ENCODE measurements around the gene MEGF11.

- TF ChIP-seq, protein P1, sequence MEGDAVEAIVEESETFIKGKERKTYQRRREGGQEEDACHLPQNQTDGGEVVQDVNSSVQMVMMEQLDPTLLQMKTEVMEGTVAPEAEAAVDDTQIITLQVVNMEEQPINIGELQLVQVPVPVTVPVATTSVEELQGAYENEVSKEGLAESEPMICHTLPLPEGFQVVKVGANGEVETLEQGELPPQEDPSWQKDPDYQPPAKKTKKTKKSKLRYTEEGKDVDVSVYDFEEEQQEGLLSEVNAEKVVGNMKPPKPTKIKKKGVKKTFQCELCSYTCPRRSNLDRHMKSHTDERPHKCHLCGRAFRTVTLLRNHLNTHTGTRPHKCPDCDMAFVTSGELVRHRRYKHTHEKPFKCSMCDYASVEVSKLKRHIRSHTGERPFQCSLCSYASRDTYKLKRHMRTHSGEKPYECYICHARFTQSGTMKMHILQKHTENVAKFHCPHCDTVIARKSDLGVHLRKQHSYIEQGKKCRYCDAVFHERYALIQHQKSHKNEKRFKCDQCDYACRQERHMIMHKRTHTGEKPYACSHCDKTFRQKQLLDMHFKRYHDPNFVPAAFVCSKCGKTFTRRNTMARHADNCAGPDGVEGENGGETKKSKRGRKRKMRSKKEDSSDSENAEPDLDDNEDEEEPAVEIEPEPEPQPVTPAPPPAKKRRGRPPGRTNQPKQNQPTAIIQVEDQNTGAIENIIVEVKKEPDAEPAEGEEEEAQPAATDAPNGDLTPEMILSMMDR (IDR thresholded peaks at IDR 0.05; ENCODE audit: insufficient read depth, low read length) = no peak
- TF ChIP-seq POLR2AphosphoS5 (IDR thresholded peaks at IDR 0.05; ENCODE audit: low read depth) = no peak
- no peak for TF ChIP-seq GABPA (IDR thresholded peaks at IDR 0.05; ENCODE audit: low read depth)
- TF ChIP-seq, protein P2, sequence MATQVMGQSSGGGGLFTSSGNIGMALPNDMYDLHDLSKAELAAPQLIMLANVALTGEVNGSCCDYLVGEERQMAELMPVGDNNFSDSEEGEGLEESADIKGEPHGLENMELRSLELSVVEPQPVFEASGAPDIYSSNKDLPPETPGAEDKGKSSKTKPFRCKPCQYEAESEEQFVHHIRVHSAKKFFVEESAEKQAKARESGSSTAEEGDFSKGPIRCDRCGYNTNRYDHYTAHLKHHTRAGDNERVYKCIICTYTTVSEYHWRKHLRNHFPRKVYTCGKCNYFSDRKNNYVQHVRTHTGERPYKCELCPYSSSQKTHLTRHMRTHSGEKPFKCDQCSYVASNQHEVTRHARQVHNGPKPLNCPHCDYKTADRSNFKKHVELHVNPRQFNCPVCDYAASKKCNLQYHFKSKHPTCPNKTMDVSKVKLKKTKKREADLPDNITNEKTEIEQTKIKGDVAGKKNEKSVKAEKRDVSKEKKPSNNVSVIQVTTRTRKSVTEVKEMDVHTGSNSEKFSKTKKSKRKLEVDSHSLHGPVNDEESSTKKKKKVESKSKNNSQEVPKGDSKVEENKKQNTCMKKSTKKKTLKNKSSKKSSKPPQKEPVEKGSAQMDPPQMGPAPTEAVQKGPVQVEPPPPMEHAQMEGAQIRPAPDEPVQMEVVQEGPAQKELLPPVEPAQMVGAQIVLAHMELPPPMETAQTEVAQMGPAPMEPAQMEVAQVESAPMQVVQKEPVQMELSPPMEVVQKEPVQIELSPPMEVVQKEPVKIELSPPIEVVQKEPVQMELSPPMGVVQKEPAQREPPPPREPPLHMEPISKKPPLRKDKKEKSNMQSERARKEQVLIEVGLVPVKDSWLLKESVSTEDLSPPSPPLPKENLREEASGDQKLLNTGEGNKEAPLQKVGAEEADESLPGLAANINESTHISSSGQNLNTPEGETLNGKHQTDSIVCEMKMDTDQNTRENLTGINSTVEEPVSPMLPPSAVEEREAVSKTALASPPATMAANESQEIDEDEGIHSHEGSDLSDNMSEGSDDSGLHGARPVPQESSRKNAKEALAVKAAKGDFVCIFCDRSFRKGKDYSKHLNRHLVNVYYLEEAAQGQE (IDR thresholded peaks at IDR 0.05; ENCODE audit: insufficient replicate concordance, low read depth) = no peak
Observed at GRCh38 chr15:65869954-65870871, 383.3 kb downstream of the MEGF11 start.
